Fibroblast of lung (primary cell): Measurements from ENCODE around the gene AP1G2. TPM values are rescaled to one million over a fixed set of nuclear protein-coding genes. Genes with fewer than 3 reads are reported as not detected.

Experiments used
- DNase-seq, 2 donors: peaks; one replicate each; pipeline versions ENCODE4 v3.0.0 to v3.0.0-alpha.2; 2010; ENCODE audit warnings: low read depth in 2 of 2
- H2AFZ ChIP-seq: 2 replicates; pipeline ENCODE4 v1.5.1; 2012; ENCODE audit warnings: low read length, control low read depth, inconsistent platforms
- H3K27ac ChIP-seq: 2 replicates; pipeline ENCODE4 v1.5.1; 2011; ENCODE audit warnings: low read length, control low read depth; ENCODE audit not compliant: insufficient read depth
- H3K27me3 ChIP-seq: 2 replicates; pipeline ENCODE4 v1.5.1; 2011; ENCODE audit warnings: mild to moderate bottlenecking, low read length; ENCODE audit not compliant: control insufficient read depth, insufficient read depth
- H3K36me3 ChIP-seq: 2 replicates; pipeline ENCODE4 v1.5.1; 2011; ENCODE audit warnings: low read length; ENCODE audit not compliant: control insufficient read depth, insufficient read depth
- H3K4me1 ChIP-seq: 2 replicates; pipeline ENCODE4 v1.5.1; 2011; ENCODE audit warnings: low read length; ENCODE audit not compliant: control insufficient read depth, insufficient read depth; ENCODE audit errors: extremely low read depth
- H3K4me2 ChIP-seq: 2 replicates; pipeline ENCODE4 v1.5.1; 2011; ENCODE audit warnings: low read length, control low read depth; ENCODE audit not compliant: insufficient read depth; ENCODE audit errors: extremely low read depth
- H3K4me3 ChIP-seq, 4 experiments: fragments of 200-600 bp in 1 of 4; sonication (generic) in 1 of 4; replicated peaks in 1 of 4; 2 replicates each; pipeline ENCODE4 v1.5.1; 2011 to 2016; ENCODE audit warnings: low read length in 4 of 4, low read depth in 3 of 4, mild to moderate bottlenecking in 3 of 4, control low read depth in 2 of 4, inconsistent platforms in 1 of 4, mixed read lengths in 1 of 4; ENCODE audit not compliant: insufficient read depth in 1 of 4; ENCODE audit errors: control extremely low read depth in 1 of 4
- H3K79me2 ChIP-seq: 2 replicates; pipeline ENCODE4 v1.5.1; 2012; ENCODE audit warnings: mild to moderate bottlenecking, low read length, inconsistent platforms; ENCODE audit not compliant: control insufficient read depth, insufficient read depth
- H3K9ac ChIP-seq: 2 replicates; pipeline ENCODE4 v1.5.1; 2011; ENCODE audit warnings: mild to moderate bottlenecking, low read length, control low read depth; ENCODE audit not compliant: insufficient read depth
- H3K9me3 ChIP-seq: 2 replicates; pipeline ENCODE4 v1.5.1; 2012; ENCODE audit warnings: low read depth, low read length; ENCODE audit not compliant: control insufficient read depth, insufficient read depth
- H4K20me1 ChIP-seq: 2 replicates; pipeline ENCODE4 v1.5.1; 2011; ENCODE audit warnings: low read length; ENCODE audit not compliant: control insufficient read depth, insufficient read depth; ENCODE audit errors: extremely low read depth
- EZH2 ChIP-seq: IDR thresholded peaks from 2 replicates; pipeline ENCODE4 v1.5.1; 2012; ENCODE audit warnings: low read length, control low read depth, mild to moderate bottlenecking; ENCODE audit errors: missing control alignments
- polyA plus RNA-seq, 2 donors: library from polyadenylated mRNA; depleted of rRNA in 1 of 2; stranded (reverse) in 1 of 2; unstranded in 1 of 2; fragments of >200 nt; gene quantifications; 2 replicates each; pipeline ENCODE4 v1.2.1, GENCODE V29; 2011 to 2012; ENCODE audit warnings: missing spikeins in 1 of 2
- total RNA-seq: library from RNA; depleted of rRNA; stranded (reverse); fragments of >200 nt; gene quantifications from 2 replicates; pipeline ENCODE4 v1.2.1, GENCODE V29; 2014
- TF ChIP-seq, protein P1 (sequence below), 2 donors: IDR thresholded peaks in 1 of 2; conservative IDR thresholded peaks in 1 of 2; 1 replicate in 1 of 2; 2 replicates in 1 of 2; pipeline ENCODE4 v1.5.1; 2011 to 2012; ENCODE audit warnings: low read length in 2 of 2, control low read depth in 1 of 2, inconsistent platforms in 1 of 2, low read depth in 1 of 2, mild to moderate bottlenecking in 1 of 2

AP1G2 gene
- total and polyA plus RNA-seq, 2 donors (not counting 1 experiment from before 2014, with no cell fraction given): 7.9 to 9.2 TPM

DNA sequence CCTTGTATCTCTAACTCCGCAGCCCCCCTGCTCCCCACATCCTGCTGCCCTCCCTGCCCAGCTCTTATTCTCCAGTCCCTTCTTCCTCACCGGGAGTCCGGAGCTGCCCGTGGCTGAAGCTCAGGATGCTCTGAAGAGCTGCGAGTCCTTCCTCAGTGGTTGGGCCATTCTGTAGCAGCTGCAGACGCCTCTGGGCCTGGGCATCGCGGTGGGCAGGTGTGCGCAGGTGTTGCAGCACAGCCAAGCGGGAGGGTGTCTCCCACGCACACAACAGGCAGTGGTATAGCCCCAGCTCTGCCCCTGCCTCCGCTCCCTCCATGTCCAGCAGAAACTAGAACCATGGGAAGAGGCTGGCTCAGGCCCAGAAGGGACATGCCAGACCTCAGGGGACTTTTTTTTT lies 36.2 kb downstream of the AP1G2 start:
- H4K20me1 ChIP-seq: no peaks in the 10 kb centered on the region
- H2AFZ ChIP-seq: no peak overlapping the region
- no peaks in the 10 kb centered on the region for H3K27me3 ChIP-seq
- H3K9ac ChIP-seq: no peak overlapping the region
- H3K36me3 ChIP-seq: no peaks in the 10 kb centered on the region
- no peak overlapping the region for H3K27ac ChIP-seq
- no peaks in the 10 kb centered on the region for H3K79me2 ChIP-seq
- no peak overlapping the region for H3K4me3 ChIP-seq
- no peak overlapping the region for H3K4me2 ChIP-seq
- TF ChIP-seq, protein P1, sequence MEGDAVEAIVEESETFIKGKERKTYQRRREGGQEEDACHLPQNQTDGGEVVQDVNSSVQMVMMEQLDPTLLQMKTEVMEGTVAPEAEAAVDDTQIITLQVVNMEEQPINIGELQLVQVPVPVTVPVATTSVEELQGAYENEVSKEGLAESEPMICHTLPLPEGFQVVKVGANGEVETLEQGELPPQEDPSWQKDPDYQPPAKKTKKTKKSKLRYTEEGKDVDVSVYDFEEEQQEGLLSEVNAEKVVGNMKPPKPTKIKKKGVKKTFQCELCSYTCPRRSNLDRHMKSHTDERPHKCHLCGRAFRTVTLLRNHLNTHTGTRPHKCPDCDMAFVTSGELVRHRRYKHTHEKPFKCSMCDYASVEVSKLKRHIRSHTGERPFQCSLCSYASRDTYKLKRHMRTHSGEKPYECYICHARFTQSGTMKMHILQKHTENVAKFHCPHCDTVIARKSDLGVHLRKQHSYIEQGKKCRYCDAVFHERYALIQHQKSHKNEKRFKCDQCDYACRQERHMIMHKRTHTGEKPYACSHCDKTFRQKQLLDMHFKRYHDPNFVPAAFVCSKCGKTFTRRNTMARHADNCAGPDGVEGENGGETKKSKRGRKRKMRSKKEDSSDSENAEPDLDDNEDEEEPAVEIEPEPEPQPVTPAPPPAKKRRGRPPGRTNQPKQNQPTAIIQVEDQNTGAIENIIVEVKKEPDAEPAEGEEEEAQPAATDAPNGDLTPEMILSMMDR (conservative IDR thresholded peaks at IDR 0.05 in 1 of 2, IDR thresholded peaks at IDR 0.05 in 1 of 2; ENCODE audit: low read depth in 1 of 2, low read length in 2 of 2): no peak
- TF ChIP-seq EZH2: no peak
- no peaks in the 10 kb centered on the region for H3K4me1 ChIP-seq
- no peaks in the 10 kb centered on the region for H3K9me3 ChIP-seq
- DNase-seq: no peak

DNA sequence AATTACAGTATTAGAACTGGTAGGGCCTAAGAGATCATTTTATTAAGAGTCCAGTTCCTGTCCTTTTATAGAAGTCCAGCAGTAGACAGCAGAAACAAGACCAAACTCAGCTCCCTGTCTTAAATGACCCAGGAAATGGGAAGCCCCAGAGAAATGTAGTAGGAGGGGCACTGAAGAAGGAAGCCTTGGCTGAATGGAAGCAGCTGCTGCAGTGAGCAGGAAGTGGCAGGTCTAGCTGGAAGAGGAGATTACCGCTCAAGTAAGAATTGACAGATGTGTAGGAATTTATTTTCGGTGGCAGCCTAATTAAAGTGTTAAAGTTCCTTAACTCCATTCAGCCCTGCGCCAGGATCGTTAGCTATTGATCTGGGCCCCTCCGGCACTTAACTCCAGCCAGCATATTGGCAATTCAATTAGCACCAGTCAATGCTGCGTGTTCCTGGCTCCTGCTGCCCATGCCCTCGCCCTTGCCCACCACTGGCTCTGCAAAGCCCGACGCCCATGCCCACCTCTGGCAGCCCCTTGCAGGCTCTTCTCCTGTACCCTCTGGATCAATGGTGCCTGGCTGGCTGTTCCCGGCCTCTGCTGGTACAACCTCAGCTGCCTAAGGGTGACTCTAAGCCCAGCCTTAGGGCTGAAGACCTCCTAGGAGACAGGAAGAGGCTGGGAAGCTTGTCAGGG lies 37.1 kb downstream of the AP1G2 start:
- Histone ChIP-seq H3K27ac (no peak overlapping the region), H4K20me1 (no peaks in the 10 kb centered on the region), H3K4me1 (no peaks in the 10 kb centered on the region), H3K9me3 (no peaks in the 10 kb centered on the region), H2AFZ (no peak overlapping the region), H3K4me2 (no peak overlapping the region), H3K36me3 (no peaks in the 10 kb centered on the region), H3K79me2 (no peaks in the 10 kb centered on the region), H3K4me3 (no peak overlapping the region), H3K27me3 (no peaks in the 10 kb centered on the region), H3K9ac (no peak overlapping the region)
- TF ChIP-seq EZH2: no peak
- TF ChIP-seq, protein P1 (conservative IDR thresholded peaks at IDR 0.05 in 1 of 2, IDR thresholded peaks at IDR 0.05 in 1 of 2; ENCODE audit: low read depth in 1 of 2, low read length in 2 of 2): no peak
- no peak for DNase-seq

GRCh38 chr14:23529016-23529415 lies 38.6 kb downstream of the AP1G2 start:
- Histone ChIP-seq H4K20me1 (no peaks in the 10 kb centered on the region), H3K27ac (no peak overlapping the region), H3K27me3 (no peaks in the 10 kb centered on the region), H3K36me3 (no peaks in the 10 kb centered on the region), H2AFZ (no peak overlapping the region), H3K79me2 (no peaks in the 10 kb centered on the region), H3K4me3 (no peak overlapping the region), H3K9ac (no peak overlapping the region), H3K9me3 (no peaks in the 10 kb centered on the region), H3K4me2 (no peak overlapping the region), H3K4me1 (no peaks in the 10 kb centered on the region)
- no peak for DNase-seq
- no peak for TF ChIP-seq EZH2
- TF ChIP-seq, protein P1 (conservative IDR thresholded peaks at IDR 0.05 in 1 of 2, IDR thresholded peaks at IDR 0.05 in 1 of 2; ENCODE audit: low read depth in 1 of 2, low read length in 2 of 2): no peak
